Stimulated activated CD4-positive, alpha-beta T cell treated with anti-CD3 and anti-CD28 coated beads, Interleukin-1b, Interleukin-23, amount 100 ng/mL, for 4 hours (primary cell): ENCODE results near the gene MAGEA2.
"Not testable (repeated sequence)": the region's sequence is repeated elsewhere in the genome, so short reads cannot be mapped to it uniquely, and the experiment has no call there.

Experiments used
- DNase-seq, 2 donors: peaks; one replicate each; pipeline ENCODE4 v3.0.0-alpha.2; 2020; ENCODE audit warnings: low read depth in 2 of 2

The MAGEA2 gene

GRCh38 chrX:152706500-152706899, 47.1 kb downstream of the MAGEA2 start:
- not testable (repeated sequence) for DNase-seq

- not testable (repeated sequence) for DNase-seq
These were observed 53.3 kb downstream of the MAGEA2 start for GRCh38 chrX:152700390-152700789.
